Common myeloid progenitor, CD34-positive (primary cell): Measurements from ENCODE around the gene DFFA.
"Not testable (repeated sequence)": the region's sequence is repeated elsewhere in the genome, so short reads cannot be mapped to it uniquely, and the experiment has no call there.

Experiments used
- CTCF ChIA-PET: fragments of 350-600 bp; sonication (Branson Sonifier 250); formaldehyde crosslinking; loops from one replicate; lab custom pipeline; 2021; ENCODE audit warnings: antibody characterized with exemption; lab: Charles Lee
- POLR2A ChIA-PET: fragments of 350-600 bp; sonication (Branson Sonifier 250); formaldehyde crosslinking; loops from one replicate; lab custom pipeline; 2021; ENCODE audit warnings: antibody characterized with exemption; lab: Charles Lee
- DNase-seq, 3 donors: peaks; one replicate each; pipeline versions ENCODE4 v3.0.0 to v3.0.0-alpha.2; 2013
- H3K27ac ChIP-seq, 2 experiments: 1 replicate in 1 of 2; 2 replicates in 1 of 2; pipeline ENCODE4 v1.7.0; 2013; ENCODE audit warnings: inconsistent platforms in 2 of 2, low read length in 2 of 2, mild to moderate bottlenecking in 2 of 2, low read depth in 1 of 2, moderate library complexity in 1 of 2; ENCODE audit not compliant: severe bottlenecking in 2 of 2, insufficient read depth in 1 of 2, poor library complexity in 1 of 2
- H3K27me3 ChIP-seq, 5 experiments: replicated peaks in 2 of 5; 1 replicate in 3 of 5; 2 replicates in 2 of 5; pipeline versions ENCODE4 v1.6.1 to v1.7.0; 2013; ENCODE audit warnings: low read length in 4 of 5, mild to moderate bottlenecking in 2 of 5, moderate library complexity in 2 of 5, inconsistent platforms in 1 of 5; ENCODE audit not compliant: insufficient read depth in 5 of 5, control insufficient read depth in 4 of 5
- H3K36me3 ChIP-seq, 4 experiments: 1 replicate in 2 of 4; 2 replicates in 2 of 4; pipeline versions ENCODE4 v1.6.1 to v1.7.0; 2013; ENCODE audit warnings: low read length in 3 of 4, control low read depth in 1 of 4, mild to moderate bottlenecking in 1 of 4; ENCODE audit not compliant: control insufficient read depth in 4 of 4, insufficient read depth in 4 of 4
- H3K4me1 ChIP-seq, 4 experiments: 1 replicate in 3 of 4; 2 replicates in 1 of 4; pipeline versions ENCODE4 v1.6.1 to v1.7.1; 2013; ENCODE audit warnings: low read length in 3 of 4, mild to moderate bottlenecking in 3 of 4, control low read depth in 1 of 4, inconsistent platforms in 1 of 4, moderate library complexity in 1 of 4; ENCODE audit not compliant: control insufficient read depth in 4 of 4, insufficient read depth in 4 of 4; ENCODE audit errors: control extremely low read depth in 1 of 4
- H3K4me3 ChIP-seq, 7 experiments: 1 replicate in 4 of 7; 2 replicates in 3 of 7; pipeline versions ENCODE4 v1.5.1 to v1.7.0; 2013; ENCODE audit warnings: mild to moderate bottlenecking in 7 of 7, low read length in 6 of 7, moderate library complexity in 6 of 7, inconsistent platforms in 2 of 7, low read depth in 2 of 7, control low read depth in 1 of 7; ENCODE audit not compliant: insufficient read depth in 4 of 7, control insufficient read depth in 1 of 7; ENCODE audit errors: extremely low read depth in 1 of 7
- H3K9me3 ChIP-seq, 5 experiments: 1 replicate in 4 of 5; 2 replicates in 1 of 5; pipeline versions ENCODE4 v1.6.1 to v1.7.1; 2013; ENCODE audit warnings: low read length in 4 of 5, mild to moderate bottlenecking in 2 of 5, inconsistent platforms in 1 of 5, low read depth in 1 of 5, moderate library complexity in 1 of 5; ENCODE audit not compliant: control insufficient read depth in 4 of 5, insufficient read depth in 2 of 5; ENCODE audit errors: control extremely low read depth in 1 of 5
- WGBS: methylation state at CpG from one replicate; pipeline ENCODE4 v1.1.5; 2013; ENCODE audit not compliant: insufficient coverage; 5-methylcytosine and 5-hydroxymethylcytosine counted together

The DFFA gene

DNA sequence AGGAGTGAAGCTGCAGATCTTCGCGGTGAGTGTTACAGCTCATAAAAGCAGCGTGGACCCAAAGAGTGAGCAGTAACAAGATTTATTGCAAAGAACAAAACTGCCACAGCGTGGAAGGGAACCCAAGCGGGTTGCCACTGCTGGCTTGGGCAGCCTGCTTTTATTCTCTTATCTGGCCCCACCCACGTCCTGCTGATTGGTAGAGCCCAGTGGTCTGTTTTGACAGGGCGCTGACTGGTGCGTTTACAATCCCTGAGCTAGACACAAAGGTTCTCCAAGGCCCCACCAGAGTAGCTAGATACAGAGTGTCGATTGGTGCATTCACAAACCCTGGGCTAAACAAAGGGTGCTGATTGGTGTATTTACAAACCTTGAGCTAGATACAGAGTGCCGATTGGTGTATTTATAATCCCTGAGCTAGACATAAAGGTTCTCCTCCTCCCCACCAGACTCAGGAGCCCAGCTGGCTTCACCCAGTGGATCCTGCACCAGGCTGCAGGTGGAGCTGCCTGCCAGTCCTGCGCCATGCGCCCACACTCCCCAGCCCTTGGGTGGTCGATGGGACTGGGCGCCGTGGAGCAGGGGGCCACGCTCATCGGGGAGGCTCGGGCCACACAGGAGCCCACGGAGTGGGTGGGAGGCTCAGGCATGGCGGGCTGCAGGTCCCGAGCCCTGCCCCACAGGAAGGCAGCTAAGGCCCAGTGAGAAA, 46.3 kb downstream of the DFFA start:
- H3K4me3 ChIP-seq, H3K27me3 ChIP-seq, H3K27ac ChIP-seq, H3K9me3 ChIP-seq: not testable (repeated sequence)
- WGBS: 81% methylated on average over 17 of the region's 21 CpGs
- Histone ChIP-seq H3K36me3 (peaks cover 4 to 12% (median 7%) of the 10 kb centered on the region in 4 experiments), H3K4me1 (peaks cover 3 to 18% (median 10%) of the 10 kb centered on the region in 4 experiments)
- ChIA-PET POLR2A (interaction anchor here (1.0 kb wide), 1 partner anchor 10 kb away, joined by 3 read pairs; no protein-coding TSS in a partner anchor), CTCF (interaction anchor here (0.9 to 2.5 kb wide), 5 partner anchors 10 to 68 kb away, joined by 3 to 9 read pairs (median 3); no protein-coding TSS in a partner anchor)
- peak in 2 of 3 donors; percentile 23 to 50 for DNase-seq

GRCh38 chr1:10424651-10425050, 47.7 kb downstream of the DFFA start:
- Histone ChIP-seq H3K27ac (no peak overlapping the region), H3K36me3 (peaks cover 4 to 21% (median 17%) of the 10 kb centered on the region in 4 experiments), H3K4me1 (peaks cover 0 to 7% (median 3%) of the 10 kb centered on the region in 4 experiments), H3K27me3 (no peaks in the 10 kb centered on the region), H3K4me3 (no peak overlapping the region), H3K9me3 (no peaks in the 10 kb centered on the region)
- no peak for DNase-seq
- ChIA-PET CTCF (interaction anchor here (0.8 to 1.8 kb wide), 4 partner anchors 9 to 47 kb away, joined by 5 to 9 read pairs (median 6); no protein-coding TSS in a partner anchor), POLR2A (no interaction called here)
- 97% methylated on average over 5 of the region's 8 CpGs for WGBS

DNA sequence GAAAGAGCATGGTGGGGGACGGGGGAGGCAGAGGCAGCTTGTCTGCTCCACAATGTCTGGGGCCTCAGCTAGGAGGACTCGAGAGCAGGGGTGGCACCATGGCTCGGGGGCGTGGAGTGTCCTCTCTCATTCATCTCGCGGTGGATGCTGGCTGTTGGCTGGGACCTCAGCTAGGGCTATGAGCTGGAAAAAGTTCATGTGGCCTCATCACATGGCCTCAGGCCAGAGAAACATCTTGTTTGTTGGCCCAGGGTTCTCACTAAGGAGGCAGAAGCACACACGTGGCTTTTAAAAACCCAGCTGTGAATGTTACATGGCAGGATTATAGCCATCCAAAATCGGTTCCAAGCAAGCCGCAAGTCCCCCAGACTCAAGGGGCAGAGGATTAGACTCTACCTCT, 48.3 kb downstream of the DFFA start:
- POLR2A ChIA-PET: no interaction called here
- Histone ChIP-seq H3K36me3 (peaks cover 4 to 27% (median 22%) of the 10 kb centered on the region in 4 experiments), H3K9me3 (no peaks in the 10 kb centered on the region), H3K4me3 (no peak overlapping the region), H3K4me1 (peaks cover 0 to 6% (median 2%) of the 10 kb centered on the region in 4 experiments), H3K27ac (no peak overlapping the region), H3K27me3 (no peaks in the 10 kb centered on the region)
- CTCF ChIA-PET: interaction anchor here (0.8 to 1.8 kb wide), 4 partner anchors 8 to 46 kb away, joined by 5 to 9 read pairs (median 6); no protein-coding TSS in a partner anchor
- whole genome bisulfite sequencing: 80% methylated on average over 5 of the region's 9 CpGs
- no peak for DNase-seq

GRCh38 chr1:10421637-10422036, 50.7 kb downstream of the DFFA start:
- Histone ChIP-seq H3K36me3 (peaks cover 7 to 51% (median 38%) of the 10 kb centered on the region in 4 experiments), H3K4me1 (no peaks in the 10 kb centered on the region), H3K27me3 (no peaks in the 10 kb centered on the region), H3K9me3 (no peaks in the 10 kb centered on the region), H3K27ac (no peak overlapping the region), H3K4me3 (no peak overlapping the region)
- DNase-seq: no peak
- ChIA-PET POLR2A (interaction anchor here (0.7 kb wide), 1 partner anchor 137 kb away, joined by 6 read pairs; no protein-coding TSS in a partner anchor), CTCF (interaction anchor here (0.9 to 1.6 kb wide), 2 partner anchors 17 to 74 kb away, joined by 3 read pairs; no protein-coding TSS in a partner anchor)
- 100% methylated on average over 3 of the region's 5 CpGs for whole genome bisulfite sequencing

DNA sequence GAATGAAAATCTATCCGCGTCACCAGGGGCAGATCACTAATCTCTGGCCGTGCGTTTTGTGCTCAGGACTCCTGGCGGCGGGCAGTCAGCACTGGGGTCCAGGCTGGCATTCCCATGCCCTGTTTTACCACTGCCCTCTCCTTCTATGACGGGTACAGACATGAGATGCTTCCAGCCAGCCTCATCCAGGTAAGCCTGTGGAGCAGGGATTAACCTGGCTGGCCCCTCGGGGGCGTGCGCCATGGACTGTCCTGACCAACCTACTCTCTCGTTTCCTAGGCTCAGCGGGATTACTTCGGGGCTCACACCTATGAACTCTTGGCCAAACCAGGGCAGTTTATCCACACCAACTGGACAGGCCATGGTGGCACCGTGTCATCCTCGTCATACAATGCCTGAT, 53.0 kb downstream of the DFFA start:
- ChIA-PET POLR2A (no interaction called here), CTCF (interaction anchor here (1.0 to 1.7 kb wide), 3 partner anchors 20 to 42 kb away, joined by 3 to 8 read pairs (median 5); partner anchors contain the start of gene PGD)
- Histone ChIP-seq H3K4me1 (peaks cover 8 to 22% (median 19%) of the 10 kb centered on the region in 4 experiments), H3K4me3 (no peak overlapping the region), H3K27me3 (no peaks in the 10 kb centered on the region), H3K9me3 (no peaks in the 10 kb centered on the region), H3K27ac (no peak overlapping the region), H3K36me3 (peaks cover 7 to 60% (median 38%) of the 10 kb centered on the region in 4 experiments)
- WGBS: 100% methylated on average over 13 of the region's 15 CpGs
- no peak for DNase-seq

- DNase-seq, POLR2A ChIA-PET, H3K4me3 ChIP-seq, H3K9me3 ChIP-seq, H3K27ac ChIP-seq, H3K27me3 ChIP-seq: not testable (repeated sequence)
- CTCF ChIA-PET: interaction anchor here (1.2 to 1.3 kb wide), 2 partner anchors 40 to 77 kb away, joined by 3 read pairs; no protein-coding TSS in a partner anchor
- peaks cover 8 to 28% (median 25%) of the 10 kb centered on the region in 4 experiments for H3K4me1 ChIP-seq
- peaks cover 9 to 64% (median 38%) of the 10 kb centered on the region in 4 experiments for H3K36me3 ChIP-seq
- WGBS: 80% methylated on average over 1 of the region's 8 CpGs
Measured at GRCh38 chr1:10418741-10419140, 53.6 kb downstream of the DFFA start.
